GM12878 (cell line): Measurements from ENCODE around the gene STT3B.

ENCODE experiments used
- CREB1 ChIP-seq: IDR thresholded peaks from 2 replicates; pipeline ENCODE4 v1.6.1; 2012; ENCODE audit warnings: low read depth, mild to moderate bottlenecking, inconsistent platforms
- CTCF ChIP-seq, 3 experiments: IDR thresholded peaks in 2 of 3; conservative IDR thresholded peaks in 1 of 3; 2 replicates each; pipeline ENCODE4 v1.5.1; 2011; ENCODE audit warnings: low read depth in 3 of 3, low read length in 3 of 3, mild to moderate bottlenecking in 3 of 3, control low read depth in 2 of 3, moderate library complexity in 2 of 3, inconsistent platforms in 1 of 3, mixed read lengths in 1 of 3; ENCODE audit not compliant: control insufficient read depth in 2 of 3, insufficient read depth in 1 of 3; ENCODE audit errors: extremely low read depth in 1 of 3
- EZH2 ChIP-seq: IDR thresholded peaks from 2 replicates; pipeline ENCODE4 v1.6.1; 2012; ENCODE audit warnings: low read depth, mild to moderate bottlenecking, control low read depth, inconsistent platforms, low read length, borderline replicate concordance; ENCODE audit not compliant: control insufficient read depth
- MEF2A ChIP-seq: IDR thresholded peaks from 2 replicates; pipeline ENCODE4 v1.6.1; 2011; ENCODE audit warnings: low read depth, mild to moderate bottlenecking, low read length, moderate library complexity; ENCODE audit not compliant: insufficient read depth
- POLR2A ChIP-seq: IDR thresholded peaks from 2 replicates; pipeline ENCODE4 v1.6.1; 2011; ENCODE audit warnings: low read depth, mild to moderate bottlenecking, low read length
- STAT1 ChIP-seq: fragments of 450-650 bp; conservative IDR thresholded peaks from 2 replicates; pipeline ENCODE4 v1.6.1; 2014; ENCODE audit warnings: antibody characterized with exemption, mild to moderate bottlenecking
- TAF1 ChIP-seq: IDR thresholded peaks from 2 replicates; pipeline ENCODE4 v1.6.1; 2011; ENCODE audit warnings: mild to moderate bottlenecking, low read depth, low read length, borderline replicate concordance
- ZNF274 ChIP-seq: IDR thresholded peaks from one replicate; pipeline ENCODE4 v1.8.0; 2011; ENCODE audit not compliant: insufficient read length, insufficient read depth
- ZNF384 ChIP-seq: IDR thresholded peaks from 2 replicates; pipeline ENCODE4 v1.6.1; 2012; ENCODE audit warnings: low read depth, mild to moderate bottlenecking, low read length, improper control_type of control experiment, borderline replicate concordance
- ZNF687 ChIP-seq: fragments of 450-650 bp; IDR thresholded peaks from 2 replicates; pipeline ENCODE4 v1.6.1; 2017; ENCODE audit warnings: mild to moderate bottlenecking, moderate library complexity
- ZZZ3 ChIP-seq: IDR thresholded peaks from 2 replicates; pipeline ENCODE4 v1.6.1; 2011; ENCODE audit warnings: low read depth; ENCODE audit not compliant: control insufficient read depth, insufficient read length

GRCh38 chr3:31577232-31577631, 44.5 kb downstream of the STT3B start:
- no peak for TF ChIP-seq CTCF (IDR thresholded peaks at IDR 0.05 in 2 of 3, conservative IDR thresholded peaks at IDR 0.05 in 1 of 3; ENCODE audit: control insufficient read depth in 2 of 3, extremely low read depth in 1 of 3, insufficient read depth in 1 of 3, low read depth in 3 of 3, low read length in 3 of 3)
- TF ChIP-seq CREB1 = no peak
- TF ChIP-seq ZNF384 = no peak
- no peak for TF ChIP-seq ZZZ3
- TF ChIP-seq ZNF274 = no peak
- no peak for TF ChIP-seq STAT1
- TF ChIP-seq TAF1 = no peak
- TF ChIP-seq ZNF687 = no peak
- no peak for TF ChIP-seq POLR2A
- TF ChIP-seq EZH2 = no peak
- TF ChIP-seq MEF2A = no peak
